Measurements from ENCODE around the gene MSLN. TPM values are rescaled to one million over a fixed set of nuclear protein-coding genes. Genes with fewer than 3 reads are reported as not detected.

Gene MSLN
- total and polyA plus RNA-seq, 2 of the 8 experiments (the other 6 are each of a cell fraction or from before 2014, with no cell fraction given): 0.28 to 0.50 TPM

GRCh38 chr16:717450-718245 lies 42.9 kb upstream of the MSLN start:
- no peak for FAIRE-seq
- H3K23ac ChIP-seq (ENCODE audit: insufficient read length): no peak overlapping the region
- peaks cover 0 to 29% (median 19%) of the 10 kb centered on the region in 4 experiments; a peak in 5 of 7 replicates for H3K4me1 ChIP-seq (replicated peaks in 1 of 4; ENCODE audit: control insufficient read depth in 3 of 4, insufficient read depth in 4 of 4, low read length in 3 of 4)
- no peak overlapping the region for H2BK5ac ChIP-seq (ENCODE audit: low read depth, low read length)
- CTCF ChIA-PET (ENCODE audit: partially characterized antibody): interaction anchor here (1.5 to 33.4 kb wide), 6 partner anchors 14 to 83 kb away, joined by 3 to 977 read pairs (median 7); partner anchors contain the start of genes ANTKMT, CCDC78, CHTF18 and CIAO3
- no peak overlapping the region for H4K8ac ChIP-seq (ENCODE audit: extremely low read depth, insufficient read depth, low read length)
- no peak overlapping the region; a peak in 1 of 7 replicates for H3K9ac ChIP-seq (replicated peaks in 1 of 4; ENCODE audit: extremely low read depth in 1 of 4, low read depth in 3 of 4, low read length in 3 of 4)
- H3K27me3 ChIP-seq (replicated peaks in 1 of 4; ENCODE audit: control insufficient read depth in 3 of 4, extremely low read depth in 1 of 4, insufficient read depth in 3 of 4, low read length in 3 of 4): peaks cover 0 to 41% (median 24%) of the 10 kb centered on the region in 4 experiments; a peak in 6 of 7 replicates
- H4K91ac ChIP-seq (replicated peaks; ENCODE audit: insufficient read length, low read length): no peak overlapping the region
- 80% methylated on average over 25 of the region's 32 CpGs; no CpG with 5 or more reads in 1 of the 2 experiments for WGBS, 2 experiments (ENCODE audit: extremely low coverage in 1 of 2, insufficient coverage in 1 of 2, insufficient read length in 1 of 2, insufficient replicate concordance in 2 of 2, low coverage in 1 of 2, low lambda C conversion rate in 2 of 2, missing lambda C conversion rate in 1 of 2)
- no peak overlapping the region for H3K4me3 ChIP-seq (ENCODE audit: extremely low read depth in 1 of 4, insufficient read depth in 2 of 4, low read depth in 3 of 4, low read length in 4 of 4)
- no peak overlapping the region for H2BK120ac ChIP-seq (replicated peaks; ENCODE audit: low read depth, low read length)
- no peak overlapping the region for H2BK15ac ChIP-seq (ENCODE audit: low read length)
- H3K79me2 ChIP-seq (ENCODE audit: control insufficient read depth in 1 of 2, insufficient read depth in 2 of 2, low read length in 2 of 2): no peaks in the 10 kb centered on the region
- H3K4me2 ChIP-seq (ENCODE audit: insufficient read depth in 1 of 2, low read depth in 2 of 2, low read length in 2 of 2): no peak overlapping the region; a peak in 1 of 4 replicates
- no peak overlapping the region for H2BK12ac ChIP-seq (ENCODE audit: low read depth, low read length)
- H2AFZ ChIP-seq (ENCODE audit: low read length): no peak overlapping the region
- TF ChIP-seq NRF1 (IDR thresholded peaks at IDR 0.05; ENCODE audit: low read depth, low read length) (no peak), JUND (IDR thresholded peaks at IDR 0.05; ENCODE audit: low read length) (no peak), KDM5A (IDR thresholded peaks at IDR 0.05; ENCODE audit: low read length) (no peak), POU5F1 (IDR thresholded peaks at IDR 0.05; ENCODE audit: low read depth, low read length) (no peak), KDM1A (IDR thresholded peaks at IDR 0.05; ENCODE audit: borderline replicate concordance, low read length) (no peak), GABPA (IDR thresholded peaks at IDR 0.05; ENCODE audit: borderline replicate concordance, insufficient read depth, low read length) (no peak), JUN (IDR thresholded peaks at IDR 0.05; ENCODE audit: low read depth, low read length) (no peak), GTF2F1 (IDR thresholded peaks at IDR 0.05; ENCODE audit: borderline replicate concordance, low read depth, low read length) (no peak)
- no peak overlapping the region for H2BK20ac ChIP-seq (ENCODE audit: low read length)
- POLR2A ChIA-PET (ENCODE audit: partially characterized antibody): interaction anchor here (0.5 to 23.0 kb wide), 9 partner anchors 1 to 83 kb away, joined by 4 to 353 read pairs (median 8); partner anchors contain the start of genes ANTKMT, CCDC78, CIAO3 and GNG13
- H3K9me3 ChIP-seq (ENCODE audit: insufficient read depth in 2 of 2, low read depth in 1 of 2, low read length in 1 of 2): no peaks in the 10 kb centered on the region; a peak in 1 of 4 replicates
- H3K36me3 ChIP-seq (ENCODE audit: control insufficient read depth in 2 of 4, insufficient read depth in 4 of 4, low read length in 3 of 4): peaks cover 0 to 6% (median 0%) of the 10 kb centered on the region in 4 experiments; a peak in 1 of 8 replicates
- H3K27ac ChIP-seq (ENCODE audit: low read depth, low read length): no peak overlapping the region; the same call in 1 of the 2 replicates
- no peak overlapping the region for H3K56ac ChIP-seq (replicated peaks; ENCODE audit: insufficient read length, low read depth, low read length)
- peaks cover 19% of the 10 kb centered on the region; the same call in 1 of the 2 replicates for H3K23me2 ChIP-seq (ENCODE audit: low read depth, low read length)
- H3K14ac ChIP-seq (ENCODE audit: insufficient read length): no peak overlapping the region
- H3K79me1 ChIP-seq (ENCODE audit: low read depth, low read length): no peaks in the 10 kb centered on the region
- H2AK5ac ChIP-seq (ENCODE audit: low read depth, low read length): no peak overlapping the region
- no peak for DNase-seq (ENCODE audit: low read depth in 1 of 2, low spot score in 2 of 2)
- H4K5ac ChIP-seq (ENCODE audit: insufficient read length, low read depth, low read length): no peak overlapping the region
- no peak overlapping the region for H3K18ac ChIP-seq (ENCODE audit: extremely low read depth, low read length)
- peaks cover 6 to 14% of the 10 kb centered on the region in 2 experiments for H4K20me1 ChIP-seq (replicated peaks in 1 of 2; ENCODE audit: control insufficient read depth in 1 of 2, insufficient read depth in 2 of 2, low read length in 2 of 2)
- no peak overlapping the region for H3K4ac ChIP-seq (replicated peaks; ENCODE audit: insufficient read length, low read depth, low read length)
